HG02981 (cell line): ENCODE data around the gene CDR2L.
"Not testable (repeated sequence)": the region's sequence is repeated elsewhere in the genome, so short reads cannot be mapped to it uniquely, and the experiment has no call there.

Experiments
- ATAC-seq: cut with Tn5 transposase; IDR thresholded peaks from one replicate; pipeline ENCODE4 v1.9.1; 2021; ENCODE audit warnings: mild to moderate bottlenecking, moderate library complexity; ENCODE audit not compliant: unreplicated experiment

Gene CDR2L

GRCh38 chr17:75009139-75009724, 21.8 kb downstream of the CDR2L start:
- ATAC-seq = no peak

- no peak for ATAC-seq
These were observed 23.4 kb downstream of the CDR2L start for GRCh38 chr17:75010683-75011400.

- no peak for ATAC-seq
These were observed 24.1 kb downstream of the CDR2L start for GRCh38 chr17:75011401-75012095.

- ATAC-seq = no peak
These were observed 24.6 kb downstream of the CDR2L start for GRCh38 chr17:75012096-75012345.

GRCh38 chr17:75012346-75013091, 25.1 kb downstream of the CDR2L start, which contains the start of gene MRPL58:
TSS of gene MRPL58 (plus strand) at chr17:75012670. CDS start at chr17:75012687, 17 bp downstream.
- peak; percentile 81 for ATAC-seq

- ATAC-seq = no peak
These were observed 25.7 kb downstream of the CDR2L start for GRCh38 chr17:75013092-75013559.

GRCh38 chr17:75019146-75019545, 31.7 kb downstream of the CDR2L start:
- no peak for ATAC-seq

GRCh38 chr17:75019710-75020109, 32.3 kb downstream of the CDR2L start:
- ATAC-seq = no peak

- ATAC-seq = no peak
These were observed 33.1 kb downstream of the CDR2L start for GRCh38 chr17:75020331-75021110.

- no peak for ATAC-seq
These were observed 37.4 kb downstream of the CDR2L start for GRCh38 chr17:75024686-75025397.

- ATAC-seq = not testable (repeated sequence)
These were observed 37.9 kb downstream of the CDR2L start for GRCh38 chr17:75025398-75025734.

- not testable (repeated sequence) for ATAC-seq
These were observed 39.2 kb downstream of the CDR2L start for GRCh38 chr17:75026650-75027049.

GRCh38 chr17:75030161-75030560, 42.7 kb downstream of the CDR2L start:
- no peak for ATAC-seq

- no peak for ATAC-seq
These were observed 44.7 kb downstream of the CDR2L start for GRCh38 chr17:75031972-75032719.

GRCh38 chr17:75032720-75033280, 45.4 kb downstream of the CDR2L start:
- ATAC-seq = no peak

GRCh38 chr17:75033346-75034235, 46.2 kb downstream of the CDR2L start:
- peak; percentile 29 for ATAC-seq

GRCh38 chr17:75034236-75034908, 46.9 kb downstream of the CDR2L start:
- ATAC-seq = peak; percentile 50
